DMS153 (cell line): Measurements from ENCODE around the gene EMP1.

Source experiments
- DNase-seq: peaks from one replicate; lab custom pipeline; 2025; lab: John Stamatoyannopoulos, UW

Gene EMP1

DNA sequence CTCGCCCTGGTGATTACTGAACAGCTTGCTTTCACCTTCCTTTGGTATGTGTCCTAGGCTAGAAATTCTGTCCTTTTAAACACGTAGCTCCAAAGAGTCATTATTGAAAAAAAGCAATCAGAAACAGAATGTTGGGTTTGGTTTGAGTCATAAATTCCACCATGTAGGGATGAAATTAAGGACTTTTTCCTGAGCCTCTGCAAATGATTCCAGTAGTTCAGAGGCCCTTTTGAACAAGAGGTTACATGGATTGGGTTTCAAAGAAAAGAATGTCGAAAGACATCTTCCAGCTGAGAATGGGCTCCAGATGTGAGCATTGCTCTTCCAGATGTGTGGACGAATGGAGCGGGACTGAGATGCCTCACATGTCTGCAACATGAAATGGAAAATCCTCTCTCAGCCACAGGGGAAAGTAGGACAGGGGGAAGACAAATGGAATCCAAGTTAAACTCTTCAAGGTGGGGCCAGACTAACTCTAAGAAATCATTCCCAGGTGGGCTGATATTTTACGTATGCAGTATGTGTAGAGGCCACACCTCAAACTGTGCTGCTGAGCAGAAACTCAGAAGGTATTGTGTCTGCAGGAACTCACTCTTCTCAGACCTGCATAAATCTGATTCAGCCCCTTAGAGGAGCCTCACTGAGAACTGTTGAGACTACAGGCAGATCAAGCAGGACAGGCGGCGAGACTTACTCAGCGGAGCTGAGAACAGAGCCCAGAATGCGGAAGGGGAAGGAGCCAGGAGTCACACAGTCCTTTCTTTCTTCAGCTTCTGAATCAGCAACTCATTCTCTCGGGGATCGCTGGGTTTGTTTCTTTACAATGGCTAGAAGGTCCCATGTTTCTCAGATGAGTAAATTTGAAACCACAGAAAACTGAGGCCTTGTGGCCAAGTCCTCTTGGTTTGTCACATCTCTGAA is 23.3 kb upstream of the EMP1 start:
- no peak for DNase-seq

GRCh38 chr12:13175499-13175898 is 21.0 kb upstream of the EMP1 start:
- DNase-seq, result no peak

DNA sequence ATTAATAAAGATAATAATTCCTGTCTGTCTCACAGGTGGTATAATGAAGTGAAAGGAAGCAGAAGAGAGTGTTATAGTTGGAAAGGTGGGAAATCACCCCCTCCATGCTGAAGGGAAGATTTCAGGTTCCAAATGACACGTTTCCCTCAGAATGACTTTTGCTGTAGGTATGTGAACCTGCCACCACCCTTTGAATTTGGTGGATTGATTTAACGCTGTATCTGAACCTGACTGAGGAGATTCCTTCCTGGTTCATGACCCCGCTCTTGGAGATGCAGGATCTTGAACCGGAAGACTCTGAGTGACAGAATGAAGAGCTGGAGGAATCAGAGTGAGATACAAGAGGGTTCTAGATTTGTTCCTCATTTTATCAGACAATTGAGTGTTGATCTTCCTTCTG is 20.3 kb upstream of the EMP1 start:
- no peak for DNase-seq

DNA sequence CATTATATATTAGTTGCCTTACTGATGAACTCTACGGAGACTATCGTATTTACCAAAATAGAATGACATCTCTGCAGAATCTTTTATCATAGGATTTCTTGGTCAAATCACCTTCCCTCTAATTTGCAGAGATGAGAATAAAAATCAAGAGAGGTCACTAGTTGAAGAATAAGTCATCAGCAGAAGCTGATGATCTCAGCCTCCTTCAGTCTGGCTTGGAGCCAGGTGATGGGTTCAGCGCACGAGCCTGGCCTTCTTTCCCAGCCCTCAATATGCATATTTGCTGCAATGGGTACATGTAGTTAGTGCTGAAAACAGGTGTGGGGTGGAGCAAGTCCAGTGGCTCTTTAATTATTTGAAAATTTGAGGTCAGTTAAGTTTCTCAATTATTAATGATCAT is 19.2 kb upstream of the EMP1 start:
- DNase-seq, result no peak

GRCh38 chr12:13177906-13178305 is 18.6 kb upstream of the EMP1 start:
- DNase-seq, result no peak

- no peak for DNase-seq
Observed at GRCh38 chr12:13178568-13179210, 17.8 kb upstream of the EMP1 start.

- DNase-seq, result peak; percentile 58
Observed at GRCh38 chr12:13179211-13180074, 17.1 kb upstream of the EMP1 start.

GRCh38 chr12:13181375-13182070 is 15.0 kb upstream of the EMP1 start:
- DNase-seq, result no peak

- no peak for DNase-seq
Observed at GRCh38 chr12:13182881-13183280, 13.6 kb upstream of the EMP1 start.

DNA sequence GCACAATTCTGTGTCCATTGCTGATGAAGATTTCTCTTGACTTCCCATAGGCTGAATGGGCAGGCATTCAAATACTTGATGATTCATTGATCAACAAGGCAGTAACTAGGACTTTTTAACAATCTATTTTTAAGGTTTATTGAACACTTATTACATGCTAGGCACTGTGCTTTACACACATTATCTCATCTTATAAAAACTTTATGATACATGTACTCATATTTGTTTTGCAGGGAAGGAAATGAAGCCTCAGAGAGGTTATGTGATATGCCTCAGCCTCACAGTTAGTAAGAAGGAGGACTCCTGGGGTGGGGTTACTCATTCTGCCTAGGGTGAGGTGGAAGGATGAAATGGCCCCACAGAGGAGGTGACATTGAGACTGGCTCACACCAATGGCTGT is 12.9 kb upstream of the EMP1 start:
- DNase-seq, result no peak

DNA sequence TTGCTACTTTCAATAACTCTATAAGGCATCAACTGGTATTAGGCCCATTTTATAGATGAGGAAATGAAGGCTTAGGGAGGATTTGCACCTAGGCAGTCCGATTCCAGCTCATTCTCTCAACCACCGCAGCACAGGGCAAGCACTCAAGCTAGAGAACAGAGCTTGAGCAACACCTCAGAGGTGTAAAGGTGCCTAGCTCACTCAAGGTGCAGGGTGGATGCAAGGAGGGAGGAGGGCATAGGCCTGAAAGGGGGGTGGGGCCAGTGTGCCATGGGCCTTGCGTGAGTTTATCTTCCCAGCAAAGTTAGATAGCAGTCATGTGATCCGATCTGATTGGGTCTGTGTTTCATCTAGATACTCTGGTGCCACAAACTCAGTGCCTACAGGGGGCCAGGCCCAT is 10.2 kb upstream of the EMP1 start:
- no peak for DNase-seq

- DNase-seq, result no peak
Observed at GRCh38 chr12:13187399-13187798, 9.1 kb upstream of the EMP1 start.

- no peak for DNase-seq
Observed at GRCh38 chr12:13189264-13189663, 7.3 kb upstream of the EMP1 start.

- no peak for DNase-seq
Observed at GRCh38 chr12:13190275-13190674, 6.3 kb upstream of the EMP1 start.

DNA sequence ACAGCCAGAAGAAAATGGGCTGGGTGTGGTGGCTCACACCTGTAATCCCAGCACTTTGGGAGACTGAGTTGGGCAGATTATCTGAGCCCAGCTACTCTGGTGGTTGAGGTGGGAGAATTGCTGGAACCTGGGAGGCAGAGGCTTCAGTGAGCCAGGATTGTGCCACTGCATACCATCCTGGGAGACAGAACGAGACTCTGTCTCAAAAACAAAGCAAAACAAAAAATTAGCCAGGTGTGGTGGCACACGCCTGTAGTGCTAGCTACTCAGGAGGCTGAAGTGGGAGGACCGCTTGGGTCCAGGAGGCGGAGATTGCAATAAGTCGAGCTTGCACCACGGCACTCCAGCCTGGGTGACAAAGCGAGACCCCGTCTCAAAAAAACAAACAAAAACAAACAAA is 3.8 kb upstream of the EMP1 start:
- no peak for DNase-seq

- DNase-seq, result no peak
Observed at GRCh38 chr12:13193505-13194231, 2.9 kb upstream of the EMP1 start.

DNA sequence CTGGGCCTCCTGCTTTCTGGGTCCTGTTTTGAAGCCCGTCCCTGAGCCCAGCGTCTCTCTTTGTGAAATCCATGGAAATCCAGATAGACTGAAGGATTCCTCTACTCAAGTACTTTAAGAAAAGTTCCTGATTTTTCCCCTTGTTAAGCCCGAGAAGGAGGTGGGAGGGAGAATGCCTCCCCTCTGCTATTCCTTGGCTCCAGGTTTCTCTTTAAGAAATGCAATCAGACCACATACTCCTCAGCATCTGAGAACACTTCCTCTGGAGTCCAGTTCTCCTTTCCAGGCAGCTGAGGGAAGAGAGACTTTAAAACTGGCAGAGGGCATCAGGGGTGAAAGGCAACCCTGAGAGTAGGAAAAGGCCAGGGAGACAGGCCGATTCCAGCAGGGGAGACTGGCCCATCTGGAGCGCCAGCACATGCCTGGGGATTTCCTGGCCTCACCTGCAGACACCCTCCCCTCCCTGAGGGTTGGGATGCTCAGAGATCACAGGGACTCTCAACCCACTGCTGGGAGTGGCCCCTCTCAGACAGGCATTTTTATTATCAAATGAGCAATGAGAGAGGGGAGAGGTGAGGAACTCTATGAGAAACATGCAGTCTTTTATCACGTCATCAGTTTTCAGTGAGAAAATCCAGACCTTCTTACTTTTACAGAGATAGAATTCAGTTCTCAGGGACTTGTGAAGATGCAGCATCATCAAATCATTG is 2.0 kb upstream of the EMP1 start:
- DNase-seq, result no peak

- no peak for DNase-seq
Observed at GRCh38 chr12:13195250-13195649, 1.3 kb upstream of the EMP1 start.

- DNase-seq, result no peak
Observed at GRCh38 chr12:13195785-13196129, 769 bp upstream of the EMP1 start.

DNA sequence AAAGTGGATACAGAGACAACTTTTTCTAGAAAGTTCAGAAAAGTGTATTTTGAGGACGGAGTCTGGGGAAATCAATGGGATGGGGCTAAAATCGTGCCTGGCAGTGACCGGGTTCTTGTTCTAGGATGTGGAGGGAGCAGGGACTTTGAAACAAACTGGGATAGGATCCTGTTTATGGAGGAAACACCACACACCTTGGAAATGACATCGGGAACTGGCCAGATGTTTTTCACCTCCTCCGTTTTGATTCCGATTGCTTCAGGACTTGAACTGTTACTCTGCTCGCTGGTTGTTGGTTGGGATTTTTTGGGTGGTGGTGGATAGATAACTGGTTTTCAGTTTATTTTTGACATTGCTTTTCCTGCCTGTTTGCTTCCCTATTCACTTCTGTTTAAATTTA is 506 bp downstream of the EMP1 start:
- no peak for DNase-seq
